GM21825 (cell line): ENCODE results near the gene GGN.

Experiments
- ATAC-seq: cut with Tn5 transposase; IDR thresholded peaks from one replicate; pipeline ENCODE4 v1.9.1; 2021; ENCODE audit warnings: mild to moderate bottlenecking, moderate library complexity; ENCODE audit not compliant: unreplicated experiment

The GGN gene

DNA sequence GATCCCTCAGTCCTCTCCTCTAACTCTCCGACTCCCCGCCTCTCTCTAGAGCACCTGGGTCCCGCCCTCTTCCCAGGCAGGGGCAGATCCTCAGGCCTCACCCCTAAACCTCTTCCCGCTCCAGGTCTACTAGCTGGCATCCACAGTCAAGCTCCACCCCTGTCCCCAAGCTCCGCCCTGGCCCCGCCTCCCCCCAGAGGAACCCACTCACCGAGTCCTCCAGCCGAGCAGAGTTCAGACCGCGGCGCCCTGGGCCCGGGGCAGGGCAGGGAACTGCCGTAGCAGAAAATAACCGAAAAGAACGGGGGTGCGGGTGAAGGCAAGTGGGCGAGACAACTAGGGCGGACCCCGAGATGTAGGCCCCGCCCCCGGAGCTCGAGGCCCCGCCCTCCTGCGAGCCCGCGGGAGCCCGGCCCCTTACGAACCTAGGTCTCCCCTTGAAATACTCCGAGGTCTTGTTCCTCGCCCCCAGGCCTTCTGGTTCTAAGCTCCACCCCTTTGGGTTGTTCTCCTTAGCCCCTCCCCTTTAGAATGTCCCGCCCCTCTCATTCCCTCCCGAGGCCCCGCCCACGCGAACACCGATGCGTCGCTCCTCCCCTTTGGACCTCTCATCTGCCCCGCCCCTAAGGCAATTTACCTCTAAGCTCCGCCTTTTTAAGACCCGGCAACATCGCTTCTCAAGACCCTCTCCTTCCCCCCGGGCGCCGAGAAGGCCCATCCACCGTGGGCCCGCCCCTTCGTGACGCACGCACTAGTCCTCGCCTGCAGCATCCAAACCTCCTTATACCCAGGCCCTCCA is at the start of gene GGN:
Gene GGN (minus strand): TSS at position 485 of the 799 bp plus-strand sequence. CDS start 773 bp downstream, outside the sequence.
- ATAC-seq, result peak; percentile 43

DNA sequence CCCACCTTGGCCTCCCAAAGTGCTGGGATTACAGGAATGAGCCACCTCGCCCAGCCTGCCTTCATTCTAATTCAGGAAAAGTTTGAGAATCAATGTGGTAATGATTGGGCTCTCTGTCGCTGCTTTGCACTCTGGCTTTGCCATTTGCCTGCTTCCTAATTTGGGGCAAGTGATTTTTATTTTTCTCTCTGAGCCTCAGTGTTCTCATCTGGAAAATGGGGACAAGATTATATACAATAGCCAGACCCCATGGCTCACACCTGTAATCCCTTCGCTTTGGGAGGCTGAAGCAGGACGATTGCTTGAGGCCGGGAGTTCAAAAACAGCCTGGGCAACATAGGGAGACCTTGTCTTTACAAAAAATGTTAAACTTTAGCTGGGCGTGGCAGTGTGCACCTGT is 49.5 kb upstream of the GGN start:
- ATAC-seq, result no peak

GRCh38 chr19:38434549-38435051 is 46.8 kb upstream of the GGN start:
- ATAC-seq, result no peak

DNA sequence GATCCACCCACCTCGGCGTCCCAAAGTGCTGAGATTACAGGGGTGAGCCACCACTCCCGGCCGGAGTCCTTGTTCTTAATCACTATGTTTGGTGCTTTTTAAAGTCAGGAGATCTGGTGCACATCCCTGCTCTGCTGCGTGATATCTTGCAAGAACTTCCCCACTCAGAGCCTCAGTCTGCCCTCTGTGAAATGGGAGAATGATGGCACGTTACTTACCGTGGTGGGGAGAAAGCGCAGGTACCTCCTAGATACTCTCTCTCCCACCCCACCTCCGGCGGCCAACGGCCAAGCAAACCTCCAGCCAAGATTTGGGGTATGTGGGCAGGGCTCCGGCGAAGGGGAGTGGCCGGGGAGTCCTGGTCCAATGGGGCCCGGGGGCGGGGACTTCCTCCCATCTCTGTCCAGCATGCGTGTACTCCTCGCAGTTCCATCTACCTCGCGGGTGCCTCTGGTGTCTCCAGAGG is 45.5 kb upstream of the GGN start, which contains the start of gene RYR1:
Gene RYR1 (plus strand): TSS at position 424 of the 466 bp plus-strand sequence. CDS start 139 bp downstream, outside the sequence.
- ATAC-seq, result no peak

DNA sequence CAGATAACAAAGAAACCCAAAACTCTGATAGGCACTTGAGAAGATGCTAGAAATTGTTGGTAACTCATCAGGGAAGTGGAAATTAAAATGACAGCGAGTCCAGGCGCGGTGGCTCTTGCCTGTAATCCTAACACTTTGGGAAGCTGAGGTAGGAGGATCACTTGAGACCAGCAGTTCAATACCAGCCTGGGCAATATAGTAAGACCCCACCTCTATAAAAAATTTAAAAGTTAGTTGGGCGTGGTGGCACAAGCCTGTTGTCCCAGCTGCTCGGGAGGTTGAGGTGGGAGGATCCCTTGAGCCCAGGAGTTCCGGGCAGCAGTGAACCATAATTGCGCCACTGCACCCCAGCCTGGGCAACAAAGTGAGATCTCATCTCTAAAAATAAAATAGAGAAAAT is 43.1 kb upstream of the GGN start:
- ATAC-seq, result no peak

- ATAC-seq, result no peak
These were observed 42.0 kb upstream of the GGN start for GRCh38 chr19:38429811-38430156.

DNA sequence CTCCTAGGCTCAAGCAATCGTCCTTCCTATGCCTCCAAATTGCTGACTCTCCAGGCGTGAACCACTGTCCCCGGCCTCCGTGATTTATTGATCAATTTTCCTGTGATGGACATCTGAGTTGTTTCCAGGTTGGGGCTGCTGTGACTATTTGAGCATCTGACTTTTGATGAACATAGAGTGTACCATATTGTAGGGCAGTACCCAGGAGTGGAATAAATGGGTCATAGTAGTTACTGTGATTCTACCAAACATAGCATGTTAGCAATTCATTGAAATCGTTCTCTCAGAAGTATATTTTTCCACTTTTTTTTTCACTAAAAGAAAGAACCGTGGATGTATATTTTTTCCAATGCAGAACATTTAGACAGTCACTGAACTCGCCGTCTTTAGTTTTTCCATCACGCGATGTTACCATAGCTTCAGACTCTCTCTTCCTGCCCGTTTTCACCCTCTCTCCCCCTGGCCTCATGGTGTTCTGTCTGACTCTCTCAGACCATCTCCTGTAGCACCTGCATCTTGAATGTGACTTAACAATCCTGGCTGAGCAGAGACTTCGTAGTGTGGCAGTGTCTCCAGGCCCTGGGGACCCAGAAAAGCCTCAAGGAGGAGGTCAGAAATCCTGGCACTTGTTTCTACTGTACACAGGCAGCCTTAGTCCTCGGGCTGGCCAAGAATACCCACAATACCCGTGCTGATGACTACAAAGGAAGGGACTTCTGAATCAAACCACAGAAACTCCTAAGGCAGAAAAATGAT is 41.4 kb upstream of the GGN start:
- ATAC-seq, result no peak

- ATAC-seq, result peak; percentile 57
These were observed 39.3 kb upstream of the GGN start for GRCh38 chr19:38427035-38427677.

- no peak for ATAC-seq
These were observed 38.1 kb upstream of the GGN start, which contains the start of gene RASGRP4 for GRCh38 chr19:38425810-38426466. Gene RASGRP4, minus strand, starts transcription at chr19:38426219. Its CDS starts 128 bp downstream, at chr19:38426091.

DNA sequence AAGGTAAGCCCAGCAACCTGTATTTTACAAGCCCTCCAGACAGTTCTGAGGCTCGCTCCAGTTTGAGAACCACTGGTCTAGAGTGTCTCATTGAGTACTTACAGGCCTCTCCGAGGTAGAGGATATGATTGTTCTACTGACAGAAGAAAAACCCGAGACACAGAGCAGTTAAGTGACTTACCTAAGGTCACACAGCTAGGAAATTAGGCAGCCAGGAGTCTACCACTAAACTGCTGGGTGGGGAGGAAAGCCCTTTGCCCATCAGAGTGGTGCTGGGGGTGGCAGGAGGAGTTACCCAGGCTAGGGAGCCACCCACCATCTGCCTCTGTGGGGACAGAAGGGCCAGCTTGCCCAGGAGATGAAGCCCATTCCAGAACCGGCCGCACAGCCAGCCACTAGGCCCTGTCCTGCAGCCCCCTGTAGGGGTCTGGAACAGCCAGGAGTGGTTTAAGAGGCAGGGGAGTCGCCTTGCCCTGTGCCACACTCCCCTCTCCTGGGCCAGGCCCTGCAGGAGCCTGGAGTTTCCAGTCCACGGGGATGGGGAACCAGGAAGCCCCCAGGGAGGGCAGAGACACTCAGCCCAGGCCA is 37.5 kb upstream of the GGN start:
- ATAC-seq, result no peak

- ATAC-seq, result no peak
These were observed 36.4 kb upstream of the GGN start for GRCh38 chr19:38424272-38424671.

DNA sequence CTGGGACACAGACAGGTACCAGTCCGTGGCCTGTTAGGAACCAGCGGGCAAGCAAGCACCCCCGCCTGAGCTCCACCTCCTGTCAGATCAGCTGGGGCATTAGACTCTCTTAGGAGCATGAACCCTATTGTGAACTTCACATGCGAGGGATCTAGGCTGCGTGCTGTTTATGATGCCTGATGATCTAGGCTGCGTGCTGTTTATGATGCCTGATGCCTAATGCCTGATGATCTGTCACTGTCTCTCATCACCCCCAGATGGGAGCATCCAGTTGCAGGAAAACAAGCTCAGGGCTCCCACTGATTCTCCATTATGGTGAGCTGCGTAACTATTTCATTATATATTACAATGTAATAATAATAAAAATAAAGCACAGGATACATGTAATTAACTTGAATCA is 34.6 kb upstream of the GGN start:
- no peak for ATAC-seq

GRCh38 chr19:38421856-38422255 is 34.0 kb upstream of the GGN start:
- ATAC-seq, result no peak

- no peak for ATAC-seq
These were observed 33.1 kb upstream of the GGN start for GRCh38 chr19:38420935-38421334.

DNA sequence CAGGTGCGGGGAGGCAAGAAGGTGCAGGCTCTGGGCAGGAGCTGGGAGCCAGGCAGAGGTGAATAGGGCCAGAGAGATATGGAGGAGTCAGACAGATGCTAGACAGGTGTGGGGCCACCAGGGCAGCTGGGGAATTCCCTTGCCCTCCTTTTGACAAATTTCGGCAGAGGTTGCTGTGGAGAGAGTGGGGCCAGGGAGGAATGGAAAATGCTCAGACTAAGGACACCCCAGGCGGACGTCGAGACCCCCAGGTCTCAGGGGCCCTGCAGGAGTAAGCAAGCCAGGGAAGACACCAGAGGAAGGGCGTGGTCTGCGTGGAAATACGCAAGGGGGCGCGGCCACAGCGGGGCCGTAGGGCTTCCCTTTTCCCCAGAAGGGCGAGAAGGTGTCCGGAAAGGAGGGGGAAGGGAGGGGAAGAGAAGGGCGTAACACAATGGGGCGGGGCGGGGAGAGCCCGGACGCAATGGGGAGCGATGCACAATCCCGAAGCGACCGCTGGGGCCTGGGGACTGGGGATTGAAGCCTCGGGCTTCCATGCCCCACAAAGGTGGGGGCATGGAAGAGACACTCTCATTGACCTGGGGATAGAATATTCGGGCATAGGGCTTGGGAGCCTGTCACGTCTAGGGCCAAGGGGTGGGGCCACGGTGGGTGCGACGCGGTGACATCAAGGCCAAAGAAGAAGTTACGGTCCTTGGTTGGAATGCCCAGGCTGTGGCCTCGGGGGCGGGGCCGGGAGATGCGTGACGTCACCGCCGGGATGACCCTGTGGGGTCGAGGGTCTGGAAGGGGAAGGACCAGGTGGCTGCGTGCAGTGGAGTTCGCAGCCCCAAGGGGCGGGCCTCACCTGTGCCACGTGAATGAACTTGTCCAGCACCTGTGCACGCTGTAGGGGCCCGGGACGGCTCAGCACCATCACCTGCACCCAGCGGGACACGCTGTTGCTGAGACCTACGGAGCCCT is 30.0 kb upstream of the GGN start:
- ATAC-seq, result no peak

DNA sequence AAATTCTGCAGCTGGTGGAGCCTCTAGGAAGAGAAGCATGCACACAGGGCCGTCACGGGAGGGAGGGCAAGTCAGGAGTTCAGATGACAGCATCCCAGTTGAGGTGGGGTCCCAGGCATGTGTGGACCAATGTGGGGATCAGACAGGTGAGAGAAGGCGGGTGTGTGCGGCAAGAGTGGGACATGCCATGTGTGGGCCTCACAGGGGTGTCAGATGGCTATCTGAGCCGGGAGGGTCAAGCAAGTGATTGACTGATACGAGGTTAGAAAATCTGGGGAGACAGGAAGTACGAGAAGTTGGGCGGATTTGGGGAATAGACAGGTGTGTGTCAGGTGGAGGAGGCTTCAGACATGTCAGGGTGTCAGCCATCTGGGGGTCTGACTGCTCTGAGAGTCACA is 29.3 kb upstream of the GGN start:
- ATAC-seq, result no peak

DNA sequence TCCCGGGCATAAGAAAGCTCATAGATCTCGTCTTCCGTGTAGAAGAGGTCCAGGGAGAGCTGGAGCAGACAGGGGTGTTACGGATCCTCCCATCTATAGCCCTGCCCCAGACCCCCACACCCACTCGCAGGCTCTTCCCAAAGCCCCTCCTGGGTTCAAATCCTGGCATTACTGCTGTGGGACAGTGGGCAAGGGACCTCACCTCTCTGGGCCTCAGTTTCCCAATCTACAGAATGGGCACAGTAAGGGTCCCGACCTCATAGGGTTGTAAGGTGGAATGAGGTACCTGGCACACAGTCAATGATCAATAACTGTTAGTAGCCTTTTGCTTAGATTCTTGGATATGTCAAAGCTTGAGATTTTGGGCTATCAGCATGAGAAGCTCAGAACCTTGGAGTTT is 25.6 kb upstream of the GGN start:
- ATAC-seq, result no peak

DNA sequence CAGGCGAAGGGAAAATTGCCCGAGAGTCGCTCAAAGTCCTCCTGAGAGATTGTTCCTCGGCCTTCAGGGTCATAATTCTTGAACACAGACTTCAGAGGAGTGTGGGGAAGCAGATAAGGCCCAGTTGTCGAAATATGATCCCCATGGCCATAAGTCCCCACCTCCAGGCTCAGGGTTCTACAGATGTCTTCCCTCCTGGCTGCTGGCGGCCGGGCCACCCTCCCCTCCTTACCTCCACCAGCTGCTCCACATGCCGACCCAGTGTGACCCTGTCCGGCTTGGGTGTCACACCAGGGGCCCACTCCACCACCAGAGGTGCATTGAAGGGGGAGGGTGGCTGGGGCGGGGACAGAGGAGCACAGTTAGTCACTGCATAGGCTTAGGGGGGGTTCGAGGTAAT is 25.1 kb upstream of the GGN start:
- no peak for ATAC-seq

DNA sequence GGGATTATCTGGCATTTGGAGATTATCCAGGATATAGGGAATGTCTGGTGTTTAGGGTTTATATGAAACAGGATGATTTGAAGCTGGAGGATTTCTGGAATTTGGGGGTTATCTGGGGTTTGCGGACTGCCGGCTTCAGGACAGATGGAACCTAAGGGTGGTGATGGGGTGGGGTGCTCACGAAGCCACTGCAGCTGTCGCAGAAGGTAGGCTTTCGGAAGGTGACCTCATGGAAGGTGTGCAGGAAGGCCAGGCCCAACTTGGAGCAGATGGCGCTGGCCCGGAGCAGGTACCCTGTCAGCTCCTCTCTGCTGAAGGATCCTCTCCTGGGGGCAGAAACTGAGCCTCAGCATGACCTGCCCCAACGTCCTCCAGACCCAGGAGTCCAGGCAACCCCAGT is 24.7 kb upstream of the GGN start:
- ATAC-seq, result no peak
